Right ventricle myocardium superior (tissue), 1 donor: ENCODE measurements around the gene TTC9B. TPM values are rescaled to one million over a fixed set of nuclear protein-coding genes. Genes with fewer than 3 reads are reported as not detected.
A peak's percentile ranks its signal among the peaks of the same experiment; 100 is the strongest.

Experiments
- ATAC-seq: fragments of 200-7000 bp; cut with Tn5 transposase; one replicate; pipeline ENCODE4 v1.9.1; 2020; ENCODE audit warnings: mild to moderate bottlenecking; ENCODE audit not compliant: poor library complexity
- DNase-seq: peaks from one replicate; pipeline ENCODE4 v3.0.0-alpha.2; 2020
- intact Hi-C: fragments of 100-400 bp; cut with DNase I; formaldehyde crosslinking; loops from one replicate; pipeline ENCODE4 v1.11.2; 2022
- total RNA-seq: library from RNA; stranded (reverse); fragmentation: NEBNext Ultra II Directional; extraction: Animal tissue kit (Norgen Biotek cat#: 25700); gene quantifications from one replicate; pipeline ENCODE4 v1.2.1, GENCODE V29; 2021
- donor health status: DM: no; HTN: yes; CAD: no; lungs with severe emphysema.

TTC9B gene
- total RNA-seq, 1 donor from 2014 or later: not detected

DNA sequence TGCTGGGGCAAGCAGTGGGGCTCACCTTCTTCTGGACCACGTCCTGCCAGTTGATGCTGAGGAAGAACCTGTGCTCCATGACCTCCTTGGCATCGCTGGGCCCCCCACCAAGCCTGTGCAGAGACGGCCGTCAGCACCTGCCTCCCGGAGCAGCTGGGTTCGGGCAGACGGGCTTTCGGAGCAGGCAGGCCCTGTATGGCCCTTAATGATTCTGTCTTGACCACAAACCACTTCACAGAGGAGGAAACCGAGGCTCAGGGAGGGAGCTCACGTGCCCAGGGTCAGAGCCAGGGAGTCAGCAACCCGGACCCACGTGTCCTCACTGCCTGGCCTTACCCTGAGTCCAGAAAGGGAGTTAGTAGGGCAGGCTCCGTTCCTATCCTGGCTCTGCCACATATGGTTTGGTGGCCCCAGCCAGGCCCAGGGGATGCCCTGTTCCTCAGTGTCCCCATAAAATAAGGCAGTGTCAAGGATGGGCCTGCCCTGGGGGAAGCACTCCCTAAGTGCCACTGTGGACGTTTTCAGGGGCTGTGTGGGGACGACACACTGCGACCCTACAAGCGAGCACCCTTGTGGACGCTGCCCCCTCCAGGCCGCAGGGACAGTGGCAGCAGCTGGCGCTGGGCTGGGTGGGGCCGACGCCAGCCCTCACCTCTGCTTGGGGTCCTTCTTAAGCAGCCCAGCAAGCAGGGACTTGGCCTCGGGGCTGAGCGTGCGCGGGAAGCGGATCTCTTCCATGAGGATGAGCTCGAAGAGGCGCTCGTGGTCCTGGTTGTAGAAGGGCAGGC, 17.2 kb upstream of the TTC9B start:
- intact Hi-C loops: no loop called here
- no peak for ATAC-seq
- DNase-seq: peak; percentile 41

DNA sequence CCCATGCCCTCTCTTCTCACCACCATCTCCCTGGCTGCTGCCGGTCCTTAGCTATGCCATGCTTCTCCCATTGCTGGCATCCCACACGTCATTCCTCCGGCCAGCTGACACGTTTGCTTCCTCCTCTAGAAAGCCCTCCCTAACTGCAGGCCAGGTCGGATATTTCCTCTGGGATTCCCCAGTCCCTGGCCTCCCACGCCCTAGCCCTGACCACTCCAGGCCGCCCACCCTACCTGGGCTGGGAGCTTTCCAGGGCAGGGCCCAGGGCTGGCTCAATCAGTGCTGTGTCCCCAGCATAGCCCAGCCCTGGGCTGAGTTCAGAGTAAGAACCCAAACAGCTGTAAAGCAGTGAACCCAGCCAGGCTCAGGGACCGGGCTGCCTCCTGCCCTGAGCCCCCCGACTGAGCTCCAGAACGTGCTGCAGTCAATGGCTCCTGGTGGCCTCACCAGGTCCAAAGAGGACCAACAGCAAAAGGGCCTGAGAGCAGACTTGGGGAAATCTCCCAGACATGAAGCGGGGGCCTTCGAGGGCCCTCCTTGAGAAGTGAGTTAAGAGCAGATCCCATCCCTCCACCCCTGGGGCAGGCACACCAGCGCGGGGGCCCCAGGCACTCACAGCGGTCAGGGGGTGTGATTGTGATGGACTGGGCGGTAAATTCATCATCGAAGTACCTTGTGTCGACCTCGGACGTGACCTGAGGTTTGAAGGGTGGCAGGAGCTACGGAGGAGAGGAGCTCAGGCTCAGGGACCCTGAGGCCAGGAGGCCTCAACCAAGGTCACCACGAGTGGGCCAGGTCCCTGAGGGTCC, 16.4 kb upstream of the TTC9B start:
- peak; percentile 35 for DNase-seq
- intact Hi-C loops: no loop called here
- no peak for ATAC-seq

DNA sequence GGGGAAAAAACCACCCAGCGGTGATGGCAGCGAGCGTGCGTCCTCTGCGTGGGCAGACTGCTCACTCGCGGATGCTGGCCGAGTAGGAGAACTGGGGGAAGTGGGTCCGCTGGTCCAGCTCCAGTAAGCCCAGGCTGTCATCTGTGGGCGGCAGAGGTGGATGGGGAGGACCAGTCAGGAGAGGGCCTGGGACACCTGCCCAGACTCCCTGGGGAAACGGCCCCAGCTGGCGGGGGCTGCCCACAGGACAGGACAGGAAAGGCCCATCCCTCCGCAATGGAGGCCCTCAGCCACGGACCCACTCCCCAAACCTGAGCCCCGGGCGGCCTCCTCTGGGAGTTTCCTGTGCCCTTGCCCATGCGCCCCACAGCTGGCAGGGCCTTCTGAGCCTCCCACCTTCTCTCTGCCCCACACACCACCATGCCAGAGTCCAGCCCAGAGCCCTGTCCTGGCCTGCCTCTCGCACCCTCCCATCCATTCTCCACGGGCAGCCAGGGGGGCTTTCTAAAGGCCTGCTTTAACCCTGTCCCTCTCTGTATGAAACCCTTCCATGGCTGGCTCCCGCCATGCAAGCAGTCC, 15.7 kb upstream of the TTC9B start:
- no peak for ATAC-seq
- peak; percentile 30 for DNase-seq
- intact Hi-C loops: no loop called here

DNA sequence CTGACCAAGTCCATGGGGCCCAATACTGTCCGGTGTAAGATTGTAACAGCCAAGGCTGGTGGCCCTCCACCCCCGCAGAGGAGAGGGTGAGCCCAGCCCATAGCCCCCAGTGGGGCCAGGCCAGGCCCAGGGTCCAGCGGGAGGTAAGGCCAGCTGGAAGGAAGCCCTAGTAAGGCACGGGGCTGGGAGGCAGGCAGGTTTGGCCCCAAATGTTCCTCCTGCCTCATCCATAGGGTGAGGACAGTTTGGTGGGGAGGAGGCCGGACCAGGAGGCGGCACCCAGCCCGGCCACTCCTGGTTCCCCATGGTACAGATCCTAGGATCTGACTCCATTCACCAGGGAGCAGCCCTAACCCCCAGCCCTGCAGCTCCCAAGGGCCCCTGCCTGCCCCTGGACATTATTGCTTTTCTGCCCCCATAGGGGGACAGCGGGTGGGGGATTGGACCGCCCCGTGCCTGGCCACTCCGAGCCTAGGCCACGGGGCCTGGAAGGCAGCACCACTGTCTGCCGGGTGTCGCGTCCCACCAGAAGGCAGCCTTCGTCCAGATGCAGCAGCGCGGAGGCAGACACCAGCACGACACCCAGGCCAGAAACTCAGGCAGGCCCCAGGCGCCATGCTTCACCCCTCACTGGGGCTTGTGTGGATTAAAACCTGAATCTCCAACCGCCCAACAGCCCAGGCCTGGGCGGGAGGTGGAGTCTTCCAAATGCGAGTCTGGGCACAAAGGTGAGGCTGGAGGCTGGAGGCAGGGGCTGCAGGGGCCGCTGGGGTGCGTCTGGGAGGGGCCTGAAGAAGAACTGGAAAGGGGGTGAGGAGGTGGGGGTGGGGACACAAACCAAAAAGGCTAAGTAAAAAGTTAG, 15.0 kb upstream of the TTC9B start:
- ATAC-seq (no peak), DNase-seq (peak; percentile 33)
- intact Hi-C loops: no loop called here

DNA sequence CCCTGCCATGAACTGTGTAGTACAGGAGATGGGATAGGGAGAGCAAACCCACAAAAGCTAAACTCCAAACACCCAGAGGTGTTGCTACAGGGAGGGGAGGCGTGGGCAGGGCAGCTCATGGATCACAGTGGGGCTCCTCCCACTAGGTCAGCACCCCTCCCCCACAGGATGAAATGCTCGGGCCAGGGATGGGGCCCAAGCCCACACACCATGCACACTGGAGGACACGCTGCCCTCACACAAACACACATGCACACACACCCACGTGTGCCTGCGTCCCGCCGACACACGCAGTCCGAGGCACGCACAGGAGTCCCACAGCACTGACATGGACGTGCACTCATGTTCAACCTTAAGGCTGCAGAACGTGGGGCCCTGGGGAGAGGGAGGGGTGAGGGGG, 14.3 kb upstream of the TTC9B start:
- DNase-seq: no peak
- ATAC-seq: peak; percentile 4
- intact Hi-C loops: no loop called here

DNA sequence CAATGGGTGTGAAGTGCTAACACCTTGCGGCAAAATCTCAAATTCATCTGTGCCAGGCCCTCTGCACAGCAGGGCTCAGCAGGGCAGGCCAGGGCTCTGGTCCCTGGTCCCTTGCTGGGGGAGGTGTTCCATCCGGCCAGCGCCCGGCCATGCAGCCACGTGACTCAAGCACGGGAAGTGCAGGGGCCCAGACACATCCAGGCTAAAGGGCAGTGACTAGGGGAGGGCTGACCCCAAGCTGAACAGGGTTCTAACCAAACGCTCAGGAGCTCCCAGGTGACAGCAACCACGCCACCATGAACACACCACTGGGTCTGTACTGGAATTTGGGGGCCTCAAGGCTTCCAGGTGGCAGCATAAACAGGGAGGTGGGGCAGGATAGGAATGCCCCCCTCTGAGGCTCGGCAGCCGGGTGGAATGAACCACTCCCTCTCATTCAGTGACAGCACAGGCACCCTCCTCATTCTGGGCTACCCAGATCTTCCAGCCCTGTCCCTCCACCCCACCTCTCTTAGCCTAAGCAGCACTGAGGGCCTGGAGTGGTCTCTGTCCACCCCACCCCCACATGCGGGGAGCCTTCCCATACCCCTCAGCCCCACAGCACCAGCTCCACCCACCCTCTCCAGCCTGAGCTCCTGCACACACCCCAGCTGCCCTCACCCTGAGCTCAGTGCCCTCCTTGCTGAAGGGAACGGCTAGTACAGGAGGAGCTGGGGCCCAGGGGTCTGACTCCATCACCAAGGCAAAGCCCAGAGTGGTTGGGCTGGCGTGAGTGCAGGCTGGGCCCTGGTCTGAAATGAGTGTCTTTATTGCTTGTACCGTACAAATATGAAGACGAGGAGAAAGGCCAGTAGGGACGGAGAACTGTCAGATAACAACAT, 13.6 kb upstream of the TTC9B start:
- intact Hi-C loops: no loop called here
- ATAC-seq: peak; percentile 67
- peak; percentile 61 for DNase-seq

DNA sequence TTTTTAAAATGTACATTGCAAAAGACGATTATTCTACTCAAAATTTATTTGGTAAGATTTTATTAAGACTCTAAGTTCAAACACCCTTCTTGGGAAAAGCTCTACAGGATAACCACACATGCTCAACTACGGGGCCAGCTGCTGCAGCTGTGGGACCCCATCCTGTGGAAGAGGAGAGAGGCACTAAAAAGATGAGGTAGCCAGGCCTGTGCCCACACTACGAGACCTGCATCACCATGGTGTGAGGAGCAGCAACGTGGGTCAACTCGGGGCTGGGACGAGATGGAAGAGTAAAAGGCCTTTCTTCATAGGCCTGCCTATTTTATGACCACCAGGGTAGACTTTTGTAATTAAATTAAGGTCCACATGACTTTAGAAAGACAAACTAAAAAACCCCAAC, 12.9 kb upstream of the TTC9B start:
- peak; percentile 10 for DNase-seq
- intact Hi-C loops: no loop called here
- no peak for ATAC-seq

DNA sequence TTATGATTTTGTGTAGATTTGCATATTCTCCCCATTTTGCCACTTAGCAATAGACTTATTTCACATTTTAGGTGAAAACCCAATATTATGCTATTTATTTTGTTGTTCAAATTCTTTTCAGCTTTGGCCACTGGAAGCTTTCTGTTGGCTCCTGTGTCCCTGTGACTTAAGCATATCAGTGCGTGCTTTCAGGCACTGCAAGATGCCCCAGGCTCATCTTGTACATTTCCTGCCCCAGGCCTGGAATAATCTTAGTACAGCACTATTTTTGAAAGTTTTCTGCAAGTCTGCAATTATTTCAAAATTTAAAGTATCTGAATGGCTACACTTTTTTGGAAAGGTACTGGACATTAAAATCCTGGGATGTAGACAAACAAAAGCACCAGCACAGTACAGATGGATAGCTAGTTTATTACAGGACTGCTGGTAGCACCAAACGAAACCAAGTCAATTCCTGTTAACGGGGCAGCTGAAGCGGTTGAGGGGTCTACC, 11.8 kb upstream of the TTC9B start:
- DNase-seq: peak; percentile 6
- ATAC-seq: no peak
- intact Hi-C loops: loop anchor here (10.0 kb wide), 1 partner anchor 45 kb away; no protein-coding TSS in a partner anchor

DNA sequence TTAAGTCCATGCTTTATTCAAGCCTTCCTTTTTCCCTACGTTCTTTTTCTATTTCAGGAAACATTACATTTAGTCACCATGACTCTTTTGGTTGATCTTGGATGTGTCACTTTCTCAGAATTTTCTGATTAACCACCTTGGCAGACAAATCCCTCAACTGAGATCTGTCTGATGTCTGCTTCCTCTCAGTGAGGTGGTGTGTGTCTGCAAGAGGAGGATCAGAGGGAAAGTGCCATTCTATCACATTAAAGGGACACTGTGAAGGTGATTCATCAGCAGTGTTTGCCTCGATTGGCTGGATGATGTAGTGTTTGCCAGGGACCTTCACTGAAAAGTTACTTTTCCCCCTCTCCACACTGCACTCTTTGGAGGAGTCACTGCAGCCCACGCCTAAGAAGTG, 11.3 kb upstream of the TTC9B start:
- no peak for DNase-seq
- no peak for ATAC-seq
- intact Hi-C loops: loop anchor here (10.0 kb wide), 1 partner anchor 45 kb away; no protein-coding TSS in a partner anchor

DNA sequence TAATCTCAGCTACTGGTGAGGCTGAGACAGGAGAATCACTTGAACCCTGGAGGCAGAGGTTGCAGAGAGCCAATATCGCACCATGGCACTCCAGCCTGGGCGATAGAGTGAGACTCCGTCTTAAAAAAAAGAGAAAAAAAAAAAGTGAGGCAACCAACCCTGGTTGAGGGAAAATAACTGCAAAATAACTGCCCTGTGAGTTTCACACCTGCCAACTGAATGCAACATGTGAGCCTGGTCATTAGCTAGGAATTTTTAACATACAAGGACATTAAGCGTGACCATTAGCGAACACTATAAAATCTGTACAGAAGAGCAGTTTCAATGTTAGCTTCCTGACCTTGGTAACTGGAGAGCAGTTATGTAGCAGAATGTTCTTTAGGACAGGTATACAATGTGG, 10.7 kb upstream of the TTC9B start:
- no peak for ATAC-seq
- intact Hi-C loops: loop anchor here (10.0 kb wide), 1 partner anchor 46 kb away; no protein-coding TSS in a partner anchor
- no peak for DNase-seq

DNA sequence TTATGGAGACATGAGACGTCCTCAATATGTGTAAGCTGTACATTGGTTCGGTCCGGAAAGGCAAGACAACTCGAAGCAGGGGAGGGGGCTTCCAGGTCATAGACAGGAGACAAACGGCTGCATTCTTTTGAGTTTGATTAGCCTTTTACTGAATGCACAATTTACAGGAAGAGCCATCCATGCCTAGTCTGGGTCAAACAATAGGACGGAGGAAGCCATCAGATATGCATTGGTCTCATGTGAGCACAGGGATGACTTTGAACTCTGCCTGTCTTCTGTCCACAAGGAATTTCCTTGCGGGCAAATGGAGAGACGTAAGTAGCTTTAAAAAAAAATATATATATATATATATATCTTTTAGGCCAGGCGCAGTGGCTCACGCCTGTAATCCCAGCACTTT, 10.2 kb upstream of the TTC9B start:
- peak; percentile 14 for DNase-seq
- intact Hi-C loops: loop anchor here (10.0 kb wide), 1 partner anchor 46 kb away; no protein-coding TSS in a partner anchor
- ATAC-seq: no peak

DNA sequence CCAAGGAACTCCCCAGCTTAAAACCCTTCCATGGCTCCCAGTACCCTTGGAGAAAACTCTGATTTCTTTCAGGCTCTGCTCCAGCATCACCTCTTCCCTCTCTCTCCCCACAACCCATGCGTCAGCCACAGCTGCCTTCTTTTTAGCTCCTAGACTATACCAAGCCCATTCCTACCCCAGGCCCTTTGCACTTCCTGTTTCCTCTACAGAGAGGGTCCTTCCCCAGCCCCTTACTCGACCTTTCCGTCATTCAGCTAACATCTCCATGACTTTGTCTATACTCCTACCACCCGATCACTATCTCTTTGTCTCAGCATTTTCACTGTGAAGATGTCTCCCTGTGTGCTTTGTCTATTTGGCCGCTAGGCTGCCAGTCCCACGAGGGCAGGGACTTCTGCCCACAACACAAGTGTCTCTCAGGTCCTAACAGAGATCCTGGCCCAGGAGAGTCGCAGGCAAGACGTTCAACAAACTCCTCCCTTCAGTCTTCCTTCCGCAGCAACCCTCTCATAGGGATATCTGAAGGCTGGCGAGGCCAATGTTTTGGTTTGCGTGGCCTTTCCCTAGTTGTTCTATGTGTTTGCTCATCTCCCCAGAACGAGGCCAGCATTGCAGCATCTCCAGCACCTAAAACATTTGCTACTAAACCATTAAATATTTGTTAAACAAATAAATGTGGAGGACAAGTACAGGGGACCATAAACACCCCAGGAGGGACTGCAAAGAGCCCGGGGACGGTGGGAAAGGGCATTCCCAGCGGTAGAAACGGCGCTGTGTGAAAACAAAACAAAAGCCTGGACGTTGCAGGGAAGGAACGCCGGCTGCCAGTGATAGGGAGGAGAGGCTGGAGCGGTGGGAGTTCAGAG, 7.5 kb upstream of the TTC9B start:
- ATAC-seq: no peak
- no peak for DNase-seq
- intact Hi-C loops: loop anchor here (10.0 kb wide), 1 partner anchor 49 kb away; no protein-coding TSS in a partner anchor

DNA sequence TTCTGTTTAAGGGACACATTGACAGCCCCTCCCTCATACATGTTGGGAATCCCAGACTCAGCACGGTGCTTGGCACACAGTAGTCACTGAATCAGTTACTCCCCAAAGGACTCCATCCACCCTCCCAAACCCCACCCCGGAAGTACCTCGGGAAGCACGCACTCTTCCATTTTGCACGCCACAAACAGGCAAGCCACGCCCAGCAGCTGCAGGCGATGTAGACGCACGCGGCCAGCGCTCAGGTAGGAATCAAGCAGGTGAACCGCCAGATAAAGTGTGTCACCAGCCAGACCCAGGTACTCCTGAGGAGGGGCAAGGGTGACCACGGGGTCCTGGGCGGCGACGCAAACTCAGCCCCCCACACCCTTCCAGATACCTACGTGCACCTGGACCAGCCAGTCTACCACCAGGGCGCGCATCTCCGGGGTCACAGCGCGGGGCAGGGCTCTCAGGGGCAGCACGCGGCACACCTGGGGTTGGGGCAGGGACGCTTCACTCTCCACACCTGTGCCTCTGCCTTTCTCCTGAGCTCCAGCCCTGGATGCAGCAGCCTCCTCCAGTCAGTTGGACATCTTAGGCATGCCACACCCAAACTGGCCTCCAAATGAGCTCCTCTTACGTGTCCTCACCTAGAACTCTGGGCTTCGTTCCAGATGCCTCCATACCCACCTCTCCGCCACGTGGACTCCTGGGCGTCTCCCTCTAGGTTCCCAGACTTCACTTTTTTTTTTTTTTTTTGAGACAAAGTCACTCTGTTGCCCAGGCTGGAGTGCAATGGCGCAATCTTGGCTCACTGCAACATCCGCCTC, 6.4 kb upstream of the TTC9B start:
- intact Hi-C loops: loop anchor here (10.0 kb wide), 1 partner anchor 50 kb away; no protein-coding TSS in a partner anchor
- ATAC-seq (no peak), DNase-seq (no peak)

DNA sequence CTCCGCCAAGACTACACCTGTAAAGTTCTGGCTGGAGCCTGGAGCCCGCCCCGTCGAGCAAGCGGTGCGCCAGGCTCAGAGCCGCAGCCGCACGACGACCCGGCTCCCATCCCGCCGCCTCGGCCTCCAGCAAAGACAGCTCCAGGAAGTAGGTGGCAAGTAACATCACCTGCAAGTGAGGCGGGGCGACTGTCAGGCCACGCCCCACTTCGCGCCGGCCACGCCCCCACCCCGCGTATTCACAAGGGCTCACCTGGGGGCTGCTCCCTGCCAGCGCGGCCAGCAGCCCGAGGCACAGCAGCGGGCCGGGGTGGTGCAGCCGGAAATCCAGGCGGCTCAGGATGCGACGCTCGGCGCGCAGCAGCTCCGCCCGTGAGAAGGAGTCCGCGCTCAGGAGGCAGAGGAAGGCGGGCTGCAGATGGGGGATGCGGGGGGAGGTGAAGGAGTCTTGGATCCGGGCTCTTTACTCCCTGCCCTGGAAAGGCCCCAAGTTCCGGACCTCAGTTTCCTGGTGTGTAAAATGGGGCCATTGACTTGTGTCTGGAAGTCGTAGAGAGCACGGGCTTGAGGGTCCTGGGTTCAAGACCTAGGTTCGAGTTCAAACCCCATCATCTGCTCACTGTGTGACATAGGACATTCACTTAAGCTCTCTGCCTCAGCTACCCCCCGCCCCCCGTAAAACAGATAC, 5.1 kb upstream of the TTC9B start:
- ATAC-seq: no peak
- intact Hi-C loops: loop anchor here (10.0 kb wide), 1 partner anchor 52 kb away; no protein-coding TSS in a partner anchor
- no peak for DNase-seq
